ENCODE measurements around the gene MAFF. TPM values are rescaled to one million over a fixed set of nuclear protein-coding genes. Genes with fewer than 3 reads are reported as not detected.

The MAFF gene
- total and polyA plus RNA-seq, 3 donors from 2014 or later: 3.2 to 5.8 (median 3.7) TPM

- 0 to 1% methylated on average over 14 to 55 of the region's 74 CpGs for WGBS, 2 donors
- H3K9me3 ChIP-seq: no peaks in the 10 kb centered on the region
- peak overlapping the region; percentile 98 for H3K27ac ChIP-seq
- H3K4me1 ChIP-seq: peaks cover 25% of the 10 kb centered on the region
- H3K36me3 ChIP-seq (ENCODE audit: low read depth, missing control alignments): no peaks in the 10 kb centered on the region
- TF ChIP-seq CTCF (IDR thresholded peaks at IDR 0.05) (peak in 2 of 3 experiments; percentile 18 to 24), POLR2A (IDR thresholded peaks at IDR 0.05) (no peak)
- intact Hi-C loops (cut with DNase I; ENCODE audit: low total_unique reads): no loop called here
- peak; percentile 93 for DNase-seq
- peak overlapping the region; percentile 83 to 91 for H3K4me3 ChIP-seq
- H3K27me3 ChIP-seq: no peaks in the 10 kb centered on the region
Observed at GRCh38 chr22:38202437-38203089, 769 bp downstream of the MAFF start.

GRCh38 chr22:38203090-38203810 lies 1.5 kb downstream of the MAFF start:
- DNase-seq: peak; percentile 43
- TF ChIP-seq POLR2A (IDR thresholded peaks at IDR 0.05) (no peak), CTCF (IDR thresholded peaks at IDR 0.05) (no peak)

GRCh38 chr22:38203855-38204514 lies 2.2 kb downstream of the MAFF start:
- TF ChIP-seq POLR2A (IDR thresholded peaks at IDR 0.05) (no peak), CTCF (IDR thresholded peaks at IDR 0.05) (no peak)
- peaks cover 25% of the 10 kb centered on the region for H3K4me1 ChIP-seq
- WGBS, 2 donors: 90 to 92% methylated on average over 3 of the region's 3 CpGs
- H3K27ac ChIP-seq: peak overlapping the region in 1 of 2 donors; percentile 98
- intact Hi-C loops (cut with DNase I; ENCODE audit: low total_unique reads): no loop called here
- H3K36me3 ChIP-seq (ENCODE audit: low read depth, missing control alignments): no peaks in the 10 kb centered on the region
- no peaks in the 10 kb centered on the region for H3K9me3 ChIP-seq
- H3K4me3 ChIP-seq: no peak overlapping the region
- DNase-seq: no peak
- H3K27me3 ChIP-seq: no peaks in the 10 kb centered on the region

More at GRCh38 chr22:38203090-38203810, 1.5 kb downstream of the MAFF start:
- 23 to 34% methylated on average over 16 to 19 of the region's 19 CpGs for WGBS, 2 donors
- Histone ChIP-seq H3K27me3 (no peaks in the 10 kb centered on the region), H3K9me3 (no peaks in the 10 kb centered on the region), H3K27ac (peak overlapping the region; percentile 98), H3K4me1 (peaks cover 25% of the 10 kb centered on the region), H3K4me3 (peak overlapping the region; percentile 83 to 91), H3K36me3 (ENCODE audit: low read depth, missing control alignments) (no peaks in the 10 kb centered on the region)
- intact Hi-C loops (cut with DNase I; ENCODE audit: low total_unique reads): no loop called here

GRCh38 chr22:38204784-38205183 lies 3.0 kb downstream of the MAFF start:
- DNase-seq: no peak
- no peak overlapping the region for H3K4me3 ChIP-seq
- intact Hi-C loops (cut with DNase I; ENCODE audit: low total_unique reads): no loop called here

More at GRCh38 chr22:38204784-38205183, 3.0 kb downstream of the MAFF start:
- no peaks in the 10 kb centered on the region for H3K9me3 ChIP-seq
- peak overlapping the region; percentile 53 to 98 for H3K27ac ChIP-seq
- no peaks in the 10 kb centered on the region for H3K36me3 ChIP-seq (ENCODE audit: low read depth, missing control alignments)
- 85 to 90% methylated on average over 7 of the region's 7 CpGs for WGBS, 2 donors
- H3K4me1 ChIP-seq: peaks cover 25% of the 10 kb centered on the region
- TF ChIP-seq CTCF (IDR thresholded peaks at IDR 0.05) (no peak), POLR2A (IDR thresholded peaks at IDR 0.05) (no peak)
- no peaks in the 10 kb centered on the region for H3K27me3 ChIP-seq
